Heart left ventricle (tissue), 16 donors: Measurements from ENCODE around the gene MRPL24. TPM values are rescaled to one million over a fixed set of nuclear protein-coding genes. Genes with fewer than 3 reads are reported as not detected.
"Not testable (repeated sequence)": the region's sequence is repeated elsewhere in the genome, so short reads cannot be mapped to it uniquely, and the experiment has no call there.

ENCODE experiments used
- ATAC-seq, 4 donors: fragments of 200-7000 bp; cut with Tn5 transposase; one replicate each; pipeline ENCODE4 v1.9.1; 2020 to 2022; ENCODE audit warnings: moderate library complexity in 4 of 4, mild to moderate bottlenecking in 3 of 4, moderate number of reproducible peaks in 1 of 4
- DNase-seq, 5 donors: peaks; one replicate each; pipeline ENCODE4 v3.0.0-alpha.2; 2020
- H3K27ac ChIP-seq, 12 donors: fragments of 200-600 bp; sonication (generic) in 4 of 12; one replicate each; pipeline versions ENCODE4 v1.5.0 to v1.8.0; 2016 to 2022; ENCODE audit warnings: mild to moderate bottlenecking in 2 of 12
- H3K27me3 ChIP-seq, 9 donors: fragments of 200-600 bp; sonication (generic) in 2 of 9; one replicate each; pipeline versions ENCODE4 v1.5.1 to v1.8.0; 2016 to 2022; ENCODE audit warnings: mild to moderate bottlenecking in 3 of 9
- H3K36me3 ChIP-seq, 9 donors: fragments of 200-600 bp; sonication (generic) in 2 of 9; one replicate each; pipeline versions ENCODE4 v1.5.0 to v1.8.0; 2018 to 2022; ENCODE audit warnings: mild to moderate bottlenecking in 2 of 9
- H3K4me1 ChIP-seq, 12 donors: fragments of 200-600 bp; sonication (generic) in 4 of 12; one replicate each; pipeline versions ENCODE4 v1.5.0 to v1.8.0; 2016 to 2022; ENCODE audit warnings: mild to moderate bottlenecking in 3 of 12
- H3K4me3 ChIP-seq, 12 donors: fragments of 200-600 bp; sonication (generic) in 4 of 12; one replicate each; pipeline versions ENCODE4 v1.5.0 to v1.8.0; 2017 to 2022; ENCODE audit warnings: mild to moderate bottlenecking in 9 of 12, moderate library complexity in 4 of 12
- H3K9me3 ChIP-seq, 12 donors: fragments of 200-600 bp; sonication (generic) in 4 of 12; one replicate each; pipeline versions ENCODE4 v1.5.0 to v1.8.0; 2016 to 2022; ENCODE audit warnings: mild to moderate bottlenecking in 1 of 12
- CTCF ChIP-seq, 12 donors: fragments of 200-600 bp; sonication (generic) in 4 of 12; IDR thresholded peaks; one replicate each; pipeline versions ENCODE4 v1.5.0 to v1.8.0; 2018 to 2022; ENCODE audit warnings: antibody characterized with exemption in 12 of 12, mild to moderate bottlenecking in 5 of 12
- POLR2A ChIP-seq, 2 donors: fragments of 450-650 bp; IDR thresholded peaks; one replicate each; pipeline ENCODE4 v1.6.1; 2017; ENCODE audit warnings: antibody characterized with exemption in 2 of 2, mild to moderate bottlenecking in 2 of 2, moderate library complexity in 2 of 2
- WGBS, 4 donors: extraction: QIAGEN DNeasy Blood & Tissue Kit in 2 of 4; methylation state at CpG; one replicate each; pipeline versions ENCODE4 v1.1.5 to v1.1.7; 2013 to 2018; 5-methylcytosine and 5-hydroxymethylcytosine counted together
- intact Hi-C, 10 donors: fragments of 100-400 bp; cut with DNase I; formaldehyde crosslinking; loops; one replicate each; pipeline versions ENCODE4 v1.11.1 to v1.14.2; 2022
- polyA plus RNA-seq, 2 donors: library from polyadenylated mRNA; stranded (reverse); fragments of 200-250 nt; gene quantifications; one replicate each; pipeline ENCODE4 v1.2.3, GENCODE V29; 2013
- total RNA-seq, 9 donors: library from RNA; depleted of rRNA in 2 of 9; stranded (reverse); fragments of >200 nt in 2 of 9; fragmentation: NEBNext Ultra II Directional in 3 of 9; extraction: Animal tissue kit (Norgen Biotek cat#: 25700) in 3 of 9; gene quantifications; one replicate each; pipeline versions ENCODE4 v1.1.0 to v1.2.4, GENCODE V29; 2016 to 2023
- donor health status: ischemic (EF 13 %, LVEDD 7.1; RV severe dilation, severe dysfunction).
- donor health status: healthy with polysubstance abuse.
- donor health status: DM: no; HTN: yes; CAD: no.
- donor health status: DM: no; HTN: no; CAD: no.
- donor health status: ischemic (EF 25% LVEDD 6.9; RV normal size, moderate dysfunction).
- donor health status: ischemic (EF 25% LVEDD 5.7; RV mildly dilated, moderate dysfunction).
- donor health status: healthy.
- donor health status: DM: yes; HTN: yes; CAD: no.
- donor health status: ischemic (EF 35%, LVEDD 5.7; RV mildly dilated, moderate dysfunction).
- donor health status: nonischemic (EF 11% LVEDD 7.7; RV severe dilation, severe dysfunction).
- donor health status: DM: yes; HTN: yes; CAD: no.
- donor health status: PGD.
- donor health status: ischemic (EF 29% LVEDD 5.4; RV normal size, mild dysfunction).
- donor health status: nonischemic (EF 23%, LVEDD 6.1; RV moderate dilation, normal function).

The MRPL24 gene
- total and polyA plus RNA-seq, 11 donors: 74.8 to 230 (median 84.8) TPM

GRCh38 chr1:156760796-156761104, 19.9 kb upstream of the MRPL24 start:
- Histone ChIP-seq H3K4me1 (peaks cover 0 to 5% (median under 1%) of the 10 kb centered on the region in 12 donors), H3K9me3 (no peaks in the 10 kb centered on the region), H3K36me3 (no peaks in the 10 kb centered on the region), H3K27me3 (no peaks in the 10 kb centered on the region), H3K27ac (no peak overlapping the region), H3K4me3 (no peak overlapping the region)
- ATAC-seq: no peak
- intact Hi-C loops: no loop called here
- TF ChIP-seq CTCF (IDR thresholded peaks at IDR 0.05) (no peak), POLR2A (IDR thresholded peaks at IDR 0.05) (no peak)
- 78 to 85% (median 84%) methylated on average over 4 of the region's 4 CpGs for WGBS, 4 donors
- DNase-seq: no peak

- intact Hi-C loops: no loop called here
- DNase-seq (no peak), ATAC-seq (peak in 1 of 4 donors; percentile 22)
- Histone ChIP-seq H3K4me1 (peaks cover 0 to 7% (median 0%) of the 10 kb centered on the region in 12 donors), H3K27me3 (no peaks in the 10 kb centered on the region), H3K36me3 (no peaks in the 10 kb centered on the region), H3K9me3 (no peaks in the 10 kb centered on the region), H3K27ac (no peak overlapping the region), H3K4me3 (no peak overlapping the region)
- no peak for TF ChIP-seq CTCF (IDR thresholded peaks at IDR 0.05)
- TF ChIP-seq POLR2A (IDR thresholded peaks at IDR 0.05): no peak
- WGBS, 4 donors: 66 to 73% (median 68%) methylated on average over 5 to 6 of the region's 6 CpGs
These were observed 19.4 kb upstream of the MRPL24 start for GRCh38 chr1:156760092-156760795.

GRCh38 chr1:156757572-156758253, 16.8 kb upstream of the MRPL24 start:
- H3K27ac ChIP-seq, DNase-seq, ATAC-seq, H3K4me3 ChIP-seq, H3K36me3 ChIP-seq, H3K27me3 ChIP-seq, intact Hi-C loops, H3K9me3 ChIP-seq: not testable (repeated sequence)
- 91 to 95% (median 93%) methylated on average over 10 of the region's 10 CpGs for WGBS, 4 donors
- H3K4me1 ChIP-seq: peaks cover 0 to 17% (median 7%) of the 10 kb centered on the region in 12 donors

- ATAC-seq (no peak), DNase-seq (no peak)
- TF ChIP-seq POLR2A (IDR thresholded peaks at IDR 0.05) (no peak), CTCF (IDR thresholded peaks at IDR 0.05) (no peak)
- intact Hi-C loops: no loop called here
- peaks cover 0 to 24% (median 11%) of the 10 kb centered on the region in 12 donors for H3K4me1 ChIP-seq
- no peak overlapping the region for H3K4me3 ChIP-seq
- no peaks in the 10 kb centered on the region for H3K9me3 ChIP-seq
- H3K36me3 ChIP-seq: no peaks in the 10 kb centered on the region
- no peaks in the 10 kb centered on the region for H3K27me3 ChIP-seq
- whole genome bisulfite sequencing, 4 donors: 97 to 100% (median 99%) methylated on average over 1 of the region's 1 CpG
- H3K27ac ChIP-seq: no peak overlapping the region
These were observed 15.5 kb upstream of the MRPL24 start for GRCh38 chr1:156756355-156756754.
